HepG2 (cell line): ENCODE data around the gene RING1. TPM values are rescaled to one million over a fixed set of nuclear protein-coding genes. Genes with fewer than 3 reads are reported as not detected.

Experiments used
- ARID4A ChIP-seq: sonication (generic); formaldehyde crosslinking; IDR thresholded peaks from 2 replicates; pipeline ENCODE4 v1.5.0; 2020; ENCODE audit warnings: mild to moderate bottlenecking, missing genetic modification reagents, borderline replicate concordance
- EHMT2 ChIP-seq: fragments of 200-600 bp; sonication (generic); IDR thresholded peaks from 2 replicates; pipeline ENCODE4 v1.7.0; 2017; ENCODE audit warnings: antibody characterized with exemption, low read depth, low read length, borderline replicate concordance
- NR3C1 ChIP-seq: sonication (generic); formaldehyde crosslinking; IDR thresholded peaks from 2 replicates; pipeline ENCODE4 v1.4.0; 2020; ENCODE audit warnings: missing genetic modification reagents
- RARA ChIP-seq: IDR thresholded peaks from 2 replicates; pipeline ENCODE4 v1.6.1; 2016; ENCODE audit warnings: missing genetic modification reagents, missing compliant biosample characterization
- RCOR2 ChIP-seq: IDR thresholded peaks from 2 replicates; pipeline ENCODE4 v1.6.1; 2016; ENCODE audit warnings: missing biosample characterization, missing genetic modification reagents
- SMARCE1 ChIP-seq: fragments of 450-650 bp; IDR thresholded peaks from 2 replicates; pipeline ENCODE4 v1.6.1; 2017; ENCODE audit warnings: borderline replicate concordance
- THYN1 ChIP-seq: sonication (generic); formaldehyde crosslinking; IDR thresholded peaks from 2 replicates; pipeline ENCODE4 v1.8.1; 2023; ENCODE audit warnings: low read depth, mild to moderate bottlenecking, moderate library complexity, missing genetic modification reagents, borderline replicate concordance
- TRIM24 ChIP-seq: sonication (generic); formaldehyde crosslinking; IDR thresholded peaks from 2 replicates; pipeline ENCODE4 v1.8.0; 2022; ENCODE audit warnings: mild to moderate bottlenecking, missing genetic modification reagents
- ZFP41 ChIP-seq: sonication (generic); formaldehyde crosslinking; IDR thresholded peaks from 2 replicates; pipeline ENCODE4 v1.4.0; 2020; ENCODE audit warnings: mild to moderate bottlenecking, missing genetic modification reagents, borderline replicate concordance
- ZMYM2 ChIP-seq: sonication (generic); formaldehyde crosslinking; IDR thresholded peaks from 2 replicates; pipeline ENCODE4 v1.8.0; 2022; ENCODE audit warnings: mild to moderate bottlenecking, missing genetic modification reagents
- ZNF30 ChIP-seq: sonication (generic); formaldehyde crosslinking; IDR thresholded peaks from 2 replicates; pipeline ENCODE4 v1.5.0; 2020; ENCODE audit warnings: mild to moderate bottlenecking, missing genetic modification reagents
- ZNF317 ChIP-seq: sonication (generic); formaldehyde crosslinking; IDR thresholded peaks from 2 replicates; pipeline ENCODE4 v1.5.0; 2020; ENCODE audit warnings: mild to moderate bottlenecking, missing genetic modification reagents
- ZNF577 ChIP-seq: sonication (generic); formaldehyde crosslinking; IDR thresholded peaks from 2 replicates; pipeline ENCODE4 v1.4.0; 2020; ENCODE audit warnings: mild to moderate bottlenecking, low read depth, missing genetic modification reagents, borderline replicate concordance
- ZNF616 ChIP-seq: sonication (generic); formaldehyde crosslinking; IDR thresholded peaks from 2 replicates; pipeline ENCODE4 v1.5.0; 2020; ENCODE audit warnings: low read depth, mild to moderate bottlenecking, missing genetic modification reagents
- ZNF644 ChIP-seq: IDR thresholded peaks from 2 replicates; pipeline ENCODE4 v1.6.1; 2016; ENCODE audit warnings: low read depth
- ZNF713 ChIP-seq: sonication (generic); formaldehyde crosslinking; IDR thresholded peaks from 2 replicates; pipeline ENCODE4 v1.4.0; 2020; ENCODE audit warnings: mild to moderate bottlenecking, missing genetic modification reagents
- ZNF790 ChIP-seq: sonication (generic); formaldehyde crosslinking; IDR thresholded peaks from 2 replicates; pipeline ENCODE4 v1.8.0; 2022; ENCODE audit warnings: missing genetic modification reagents, mild to moderate bottlenecking, borderline replicate concordance
- ZNF83 ChIP-seq: sonication (generic); formaldehyde crosslinking; IDR thresholded peaks from 2 replicates; pipeline ENCODE4 v1.4.0; 2020; ENCODE audit warnings: missing genetic modification reagents, mild to moderate bottlenecking, borderline replicate concordance
- ZNF891 ChIP-seq: sonication (generic); formaldehyde crosslinking; IDR thresholded peaks from 2 replicates; pipeline ENCODE4 v1.5.0; 2020; ENCODE audit warnings: mild to moderate bottlenecking, missing genetic modification reagents
- polyA plus RNA-seq, 8 experiments: library from polyadenylated mRNA; depleted of rRNA in 3 of 8; stranded (reverse) in 7 of 8; unstranded in 1 of 8; fragments of >200 nt; fragmentation: Illumina TruSeq in 4 of 8; extraction: Trizol in 4 of 8; gene quantifications; 2 replicates each; pipeline versions ENCODE4 v1.2.1 to v1.2.3, GENCODE V29; 2011 to 2016; ENCODE audit warnings: low read depth in 4 of 8, missing spikeins in 1 of 8, mixed read lengths in 1 of 8; ENCODE audit not compliant: insufficient read depth in 1 of 8
- total RNA-seq, 5 experiments: library from RNA; depleted of rRNA; stranded (reverse); fragments of >200 nt; fragmentation: Illumina TruSeq; extraction: Trizol; gene quantifications; 2 replicates each; pipeline ENCODE4 v1.2.3, GENCODE V29; 2016; ENCODE audit warnings: low read depth in 1 of 5
- TF ChIP-seq, protein P1 (sequence below): sonication (generic); formaldehyde crosslinking; IDR thresholded peaks from 2 replicates; pipeline ENCODE4 v1.8.1; 2022; ENCODE audit warnings: mild to moderate bottlenecking, missing genetic modification reagents
- TF ChIP-seq, protein P2 (sequence below): sonication (generic); formaldehyde crosslinking; IDR thresholded peaks from 2 replicates; pipeline ENCODE4 v1.5.0; 2020; ENCODE audit warnings: missing genetic modification reagents
- TF ChIP-seq, protein P3 (sequence below): IDR thresholded peaks from 2 replicates; pipeline ENCODE4 v1.6.1; 2016

RING1 gene
- total and polyA plus RNA-seq, 2 of the 13 experiments (the other 11 are each of a cell fraction or from before 2014, with no cell fraction given) = 23.9 to 33.6 TPM

DNA sequence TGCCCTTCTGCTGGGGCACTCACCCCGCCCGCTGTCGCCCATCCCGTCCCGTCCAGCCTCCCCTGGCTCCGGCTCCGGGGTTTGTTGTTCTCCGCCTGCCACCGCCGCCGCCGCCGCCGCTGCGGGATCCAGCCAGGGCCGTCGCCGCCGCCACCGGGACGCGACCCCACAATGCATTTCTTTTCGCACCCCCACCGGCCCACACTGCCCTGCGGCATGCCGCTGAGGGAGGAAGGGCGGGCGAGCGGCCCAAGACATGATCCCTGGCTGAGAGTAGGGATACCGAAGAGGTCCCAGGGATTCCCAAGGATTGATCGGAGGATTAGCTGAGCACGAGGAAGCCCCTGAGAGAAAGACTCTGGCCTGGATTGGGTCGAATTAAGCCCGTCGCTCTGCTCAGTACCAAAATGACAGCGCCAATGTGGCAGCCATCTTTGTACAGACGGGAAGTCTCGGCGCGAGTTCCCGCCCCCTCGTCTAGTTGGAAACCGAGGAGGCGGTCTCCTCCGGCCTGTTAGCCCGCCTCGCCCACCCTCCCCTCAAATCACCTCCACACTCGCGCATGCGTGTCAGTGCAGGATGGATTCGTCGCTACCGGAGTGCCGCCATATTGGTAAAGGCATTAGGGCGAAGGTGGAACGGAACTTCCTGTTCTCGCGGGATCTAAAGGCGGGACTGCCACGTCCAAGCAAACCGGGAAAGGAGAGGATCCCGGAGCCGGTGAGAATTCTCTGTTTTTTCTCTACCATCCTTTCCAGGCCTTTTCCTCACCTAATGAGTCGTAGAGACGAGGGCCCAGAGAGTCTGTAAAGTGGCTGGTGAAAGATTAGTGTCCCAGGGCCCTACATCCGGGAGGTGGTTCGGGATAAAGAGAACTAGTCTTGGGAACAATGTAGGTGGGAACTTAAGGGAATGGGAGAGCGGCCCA is 7.8 kb upstream of the RING1 start, which contains the start of the genes RXRB and SLC39A7 (continued):
- TF ChIP-seq ZFP41 (CRISPR knock-in tag) = peak; percentile 72; the same call in 1 of the 2 replicates
- TF ChIP-seq RCOR2 (CRISPR knock-in tag) = 0 out of 2 replicates have a peak, but pooled peaks have one; percentile 11
- 0 out of 2 replicates have a peak, but pooled peaks have one; percentile 48 for TF ChIP-seq ZNF713 (CRISPR knock-in tag)
- peak; percentile 3; the same call in 1 of the 2 replicates for TF ChIP-seq RARA (CRISPR knock-in tag)
- TF ChIP-seq ZNF30 (CRISPR knock-in tag) = no peak
- 0 out of 2 replicates have a peak, but pooled peaks have one; percentile 63 for TF ChIP-seq EHMT2
- TF ChIP-seq TRIM24 (CRISPR knock-in tag) = no peak; the same call in 1 of the 2 replicates
- no peak for TF ChIP-seq SMARCE1
- TF ChIP-seq ZNF644 = peak; percentile 92
- no peak for TF ChIP-seq THYN1 (CRISPR knock-in tag)
- no peak for TF ChIP-seq NR3C1 (CRISPR knock-in tag)
- peak; percentile 89; the same call in 1 of the 2 replicates for TF ChIP-seq ARID4A
- TF ChIP-seq, protein P1, sequence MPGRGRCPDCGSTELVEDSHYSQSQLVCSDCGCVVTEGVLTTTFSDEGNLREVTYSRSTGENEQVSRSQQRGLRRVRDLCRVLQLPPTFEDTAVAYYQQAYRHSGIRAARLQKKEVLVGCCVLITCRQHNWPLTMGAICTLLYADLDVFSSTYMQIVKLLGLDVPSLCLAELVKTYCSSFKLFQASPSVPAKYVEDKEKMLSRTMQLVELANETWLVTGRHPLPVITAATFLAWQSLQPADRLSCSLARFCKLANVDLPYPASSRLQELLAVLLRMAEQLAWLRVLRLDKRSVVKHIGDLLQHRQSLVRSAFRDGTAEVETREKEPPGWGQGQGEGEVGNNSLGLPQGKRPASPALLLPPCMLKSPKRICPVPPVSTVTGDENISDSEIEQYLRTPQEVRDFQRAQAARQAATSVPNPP (CRISPR knock-in tag) = no peak
- TF ChIP-seq ZNF83 (CRISPR knock-in tag) = peak; percentile 74; the same call in 1 of the 2 replicates
- TF ChIP-seq, protein P2, sequence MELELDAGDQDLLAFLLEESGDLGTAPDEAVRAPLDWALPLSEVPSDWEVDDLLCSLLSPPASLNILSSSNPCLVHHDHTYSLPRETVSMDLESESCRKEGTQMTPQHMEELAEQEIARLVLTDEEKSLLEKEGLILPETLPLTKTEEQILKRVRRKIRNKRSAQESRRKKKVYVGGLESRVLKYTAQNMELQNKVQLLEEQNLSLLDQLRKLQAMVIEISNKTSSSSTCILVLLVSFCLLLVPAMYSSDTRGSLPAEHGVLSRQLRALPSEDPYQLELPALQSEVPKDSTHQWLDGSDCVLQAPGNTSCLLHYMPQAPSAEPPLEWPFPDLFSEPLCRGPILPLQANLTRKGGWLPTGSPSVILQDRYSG (CRISPR knock-in tag) = peak; percentile 94
- TF ChIP-seq, protein P3, sequence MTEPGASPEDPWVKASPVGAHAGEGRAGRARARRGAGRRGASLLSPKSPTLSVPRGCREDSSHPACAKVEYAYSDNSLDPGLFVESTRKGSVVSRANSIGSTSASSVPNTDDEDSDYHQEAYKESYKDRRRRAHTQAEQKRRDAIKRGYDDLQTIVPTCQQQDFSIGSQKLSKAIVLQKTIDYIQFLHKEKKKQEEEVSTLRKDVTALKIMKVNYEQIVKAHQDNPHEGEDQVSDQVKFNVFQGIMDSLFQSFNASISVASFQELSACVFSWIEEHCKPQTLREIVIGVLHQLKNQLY (CRISPR knock-in tag) = peak; percentile 33; the same call in 1 of the 2 replicates
- TF ChIP-seq ZNF891 = peak; percentile 70; the same call in 1 of the 2 replicates
- TF ChIP-seq ZNF577 (CRISPR knock-in tag) = no peak
- peak; percentile 88; the same call in 1 of the 2 replicates for TF ChIP-seq ZNF790 (CRISPR knock-in tag)
- peak; percentile 35; the same call in 1 of the 2 replicates for TF ChIP-seq ZNF616
- peak; percentile 57; the same call in 1 of the 2 replicates for TF ChIP-seq ZNF317 (CRISPR knock-in tag)
- TF ChIP-seq ZMYM2 = peak; percentile 66; the same call in 1 of the 2 replicates
